Mucosa of descending colon (tissue), 3 donors: Measurements from ENCODE around the gene DYRK1A. TPM values are rescaled to one million over a fixed set of nuclear protein-coding genes. Genes with fewer than 3 reads are reported as not detected.
A peak's percentile ranks its signal among the peaks of the same experiment; 100 is the strongest.

Source experiments
- ATAC-seq: fragments of 200-7000 bp; cut with Tn5 transposase; one replicate; pipeline ENCODE4 v1.9.1; 2020; ENCODE audit warnings: mild to moderate bottlenecking, moderate library complexity
- DNase-seq, 3 donors: peaks; one replicate each; pipeline ENCODE4 v3.0.0-alpha.2; 2020
- H3K36me3 ChIP-seq: fragments of 200-600 bp; one replicate; pipeline ENCODE4 v1.8.0; 2021; ENCODE audit warnings: low read depth, mild to moderate bottlenecking
- H3K4me1 ChIP-seq: fragments of 200-600 bp; one replicate; pipeline ENCODE4 v1.8.0; 2021; ENCODE audit warnings: low read depth, mild to moderate bottlenecking
- H3K4me3 ChIP-seq: fragments of 200-600 bp; one replicate; pipeline ENCODE4 v1.8.0; 2021; ENCODE audit warnings: mild to moderate bottlenecking
- H3K9me3 ChIP-seq: fragments of 200-600 bp; one replicate; pipeline ENCODE4 v1.8.0; 2021; ENCODE audit warnings: mild to moderate bottlenecking
- CTCF ChIP-seq: fragments of 200-600 bp; IDR thresholded peaks from one replicate; pipeline ENCODE4 v1.8.0; 2022; ENCODE audit warnings: antibody characterized with exemption, mild to moderate bottlenecking
- intact Hi-C, 2 donors: fragments of 100-400 bp; cut with DNase I in 1 of 2; cut with micrococcal nuclease in 1 of 2; formaldehyde crosslinking; loops; one replicate each; pipeline versions ENCODE4 v1.11.0 to v1.11.1; 2022; cut with DNase I, micrococcal nuclease
- total RNA-seq, 3 donors: library from RNA; stranded (reverse); fragmentation: NEBNext Ultra II Directional in 2 of 3; extraction: Animal tissue kit (Norgen Biotek cat#: 25700) in 2 of 3; gene quantifications; one replicate each; pipeline versions ENCODE4 v1.2.1 to v1.2.4, GENCODE V29; 2021 to 2023
- donor health status: DM: no; HTN: no; CAD: no; lungs with moderate emphysema.
- donor health status: DM: no; HTN: no; CAD: no.
- donor health status: DM: no; HTN: yes; CAD: no.

DYRK1A gene
- total RNA-seq, 3 donors from 2014 or later: 61.2 to 76.5 (median 72.7) TPM

- intact Hi-C loops: no loop called here
- peak; percentile 34 for ATAC-seq
- peak; percentile 54 to 62 (median 62) for DNase-seq
Measured at GRCh38 chr21:37562920-37563640, 196.5 kb downstream of the DYRK1A start.

GRCh38 chr21:37563641-37564340 lies 197.2 kb downstream of the DYRK1A start:
- peak; percentile 96 for ATAC-seq
- H3K9me3 ChIP-seq: no peaks in the 10 kb centered on the region
- H3K4me1 ChIP-seq: peaks cover 13% of the 10 kb centered on the region
- no peaks in the 10 kb centered on the region for H3K36me3 ChIP-seq
- TF ChIP-seq CTCF: no peak
- DNase-seq: peak; percentile 91 to 96 (median 93)
- intact Hi-C loops: no loop called here
- H3K4me3 ChIP-seq: peak overlapping the region; percentile 56

More at GRCh38 chr21:37562920-37563640, 196.5 kb downstream of the DYRK1A start:
- H3K4me3 ChIP-seq: peak overlapping the region; percentile 56
- TF ChIP-seq CTCF: no peak
- no peaks in the 10 kb centered on the region for H3K36me3 ChIP-seq
- no peaks in the 10 kb centered on the region for H3K9me3 ChIP-seq
- peaks cover 13% of the 10 kb centered on the region for H3K4me1 ChIP-seq

GRCh38 chr21:37564341-37564923 lies 197.9 kb downstream of the DYRK1A start:
- intact Hi-C loops: no loop called here
- peaks cover 13% of the 10 kb centered on the region for H3K4me1 ChIP-seq

GRCh38 chr21:37564924-37565529 lies 198.5 kb downstream of the DYRK1A start:
- intact Hi-C loops: no loop called here
- TF ChIP-seq CTCF: no peak
- no peaks in the 10 kb centered on the region for H3K36me3 ChIP-seq
- no peak for ATAC-seq
- no peak overlapping the region for H3K4me3 ChIP-seq
- DNase-seq: no peak
- peaks cover 13% of the 10 kb centered on the region for H3K4me1 ChIP-seq
- H3K9me3 ChIP-seq: no peaks in the 10 kb centered on the region

More at GRCh38 chr21:37564341-37564923, 197.9 kb downstream of the DYRK1A start:
- Histone ChIP-seq H3K9me3 (no peaks in the 10 kb centered on the region), H3K36me3 (no peaks in the 10 kb centered on the region), H3K4me3 (peak overlapping the region; percentile 56)
- no peak for TF ChIP-seq CTCF
- peak; percentile 75 for ATAC-seq
- DNase-seq: peak in 2 of 3 donors; percentile 68 to 80

GRCh38 chr21:37565530-37566223 lies 199.1 kb downstream of the DYRK1A start:
- intact Hi-C loops: no loop called here
- Histone ChIP-seq H3K36me3 (no peaks in the 10 kb centered on the region), H3K4me3 (no peak overlapping the region), H3K4me1 (peaks cover 13% of the 10 kb centered on the region), H3K9me3 (no peaks in the 10 kb centered on the region)
- DNase-seq: no peak
- ATAC-seq: peak; percentile 29
- TF ChIP-seq CTCF: no peak
